Measurements from ENCODE around the gene GALR2.

DNA sequence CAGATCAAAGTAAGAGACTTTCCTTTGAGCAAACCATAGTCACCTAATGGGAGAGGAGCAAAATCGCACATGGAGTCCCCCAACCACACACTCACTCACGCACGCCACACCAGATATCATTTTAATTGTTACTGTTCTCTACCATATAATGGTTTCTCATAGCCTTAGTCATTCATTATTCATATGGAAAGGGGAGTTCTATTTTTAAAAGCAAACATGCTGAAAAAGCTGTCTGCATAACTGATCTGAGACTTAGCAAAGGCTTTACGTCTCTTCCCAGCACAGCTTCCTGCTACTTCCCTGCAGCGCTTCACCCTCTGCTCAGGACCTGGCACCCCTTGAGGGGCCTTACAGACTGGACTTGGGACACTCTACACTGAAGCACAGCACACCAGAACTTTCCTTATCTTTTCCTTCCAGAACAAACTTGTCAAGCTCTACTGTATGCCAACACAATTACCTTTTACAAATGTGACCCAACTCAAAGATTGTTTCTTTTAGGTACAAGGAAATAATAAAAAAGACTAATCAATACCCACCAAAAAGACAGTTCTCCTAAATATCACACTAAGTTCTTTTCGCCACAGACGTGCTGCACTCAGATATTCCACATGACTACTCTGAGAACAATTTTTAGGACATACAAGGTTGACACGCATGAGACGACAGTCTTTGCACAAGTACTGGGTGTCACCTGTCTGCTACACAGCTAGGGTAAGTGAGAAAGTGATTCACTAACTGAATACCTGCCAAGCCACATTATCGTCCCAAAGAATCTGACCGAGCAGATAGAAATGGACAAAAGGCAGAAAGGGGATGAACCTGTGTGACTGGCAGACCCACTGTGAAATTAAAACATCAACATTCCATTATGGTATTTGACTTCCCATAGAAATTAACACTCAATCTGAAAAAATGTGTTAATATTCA lies 23.8 kb upstream of the GALR2 start:
- TF ChIP-seq, protein P1, sequence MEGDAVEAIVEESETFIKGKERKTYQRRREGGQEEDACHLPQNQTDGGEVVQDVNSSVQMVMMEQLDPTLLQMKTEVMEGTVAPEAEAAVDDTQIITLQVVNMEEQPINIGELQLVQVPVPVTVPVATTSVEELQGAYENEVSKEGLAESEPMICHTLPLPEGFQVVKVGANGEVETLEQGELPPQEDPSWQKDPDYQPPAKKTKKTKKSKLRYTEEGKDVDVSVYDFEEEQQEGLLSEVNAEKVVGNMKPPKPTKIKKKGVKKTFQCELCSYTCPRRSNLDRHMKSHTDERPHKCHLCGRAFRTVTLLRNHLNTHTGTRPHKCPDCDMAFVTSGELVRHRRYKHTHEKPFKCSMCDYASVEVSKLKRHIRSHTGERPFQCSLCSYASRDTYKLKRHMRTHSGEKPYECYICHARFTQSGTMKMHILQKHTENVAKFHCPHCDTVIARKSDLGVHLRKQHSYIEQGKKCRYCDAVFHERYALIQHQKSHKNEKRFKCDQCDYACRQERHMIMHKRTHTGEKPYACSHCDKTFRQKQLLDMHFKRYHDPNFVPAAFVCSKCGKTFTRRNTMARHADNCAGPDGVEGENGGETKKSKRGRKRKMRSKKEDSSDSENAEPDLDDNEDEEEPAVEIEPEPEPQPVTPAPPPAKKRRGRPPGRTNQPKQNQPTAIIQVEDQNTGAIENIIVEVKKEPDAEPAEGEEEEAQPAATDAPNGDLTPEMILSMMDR (IDR thresholded peaks at IDR 0.05) = no peak
- no peak for TF ChIP-seq POLR2AphosphoS5 (IDR thresholded peaks at IDR 0.05)
- TF ChIP-seq POLR2A (IDR thresholded peaks at IDR 0.05) = no peak

All from breast epithelium (tissue), 3 donors.